ENCODE data around the gene RBM26.
"Not testable (repeated sequence)": the region's sequence is repeated elsewhere in the genome, so short reads cannot be mapped to it uniquely, and the experiment has no call there.

The RBM26 gene

GRCh38 chr13:79281339-79281747 lies 124.7 kb downstream of the RBM26 start:
- no peak for TF ChIP-seq RARB (CRISPR knock-in tag; IDR thresholded peaks at IDR 0.05)
- TF ChIP-seq, protein P1, sequence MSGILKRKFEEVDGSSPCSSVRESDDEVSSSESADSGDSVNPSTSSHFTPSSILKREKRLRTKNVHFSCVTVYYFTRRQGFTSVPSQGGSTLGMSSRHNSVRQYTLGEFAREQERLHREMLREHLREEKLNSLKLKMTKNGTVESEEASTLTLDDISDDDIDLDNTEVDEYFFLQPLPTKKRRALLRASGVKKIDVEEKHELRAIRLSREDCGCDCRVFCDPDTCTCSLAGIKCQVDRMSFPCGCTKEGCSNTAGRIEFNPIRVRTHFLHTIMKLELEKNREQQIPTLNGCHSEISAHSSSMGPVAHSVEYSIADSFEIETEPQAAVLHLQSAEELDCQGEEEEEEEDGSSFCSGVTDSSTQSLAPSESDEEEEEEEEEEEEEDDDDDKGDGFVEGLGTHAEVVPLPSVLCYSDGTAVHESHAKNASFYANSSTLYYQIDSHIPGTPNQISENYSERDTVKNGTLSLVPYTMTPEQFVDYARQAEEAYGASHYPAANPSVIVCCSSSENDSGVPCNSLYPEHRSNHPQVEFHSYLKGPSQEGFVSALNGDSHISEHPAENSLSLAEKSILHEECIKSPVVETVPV (CRISPR knock-in tag; IDR thresholded peaks at IDR 0.05) = no peak
- TF ChIP-seq OSR1 (CRISPR knock-in tag; IDR thresholded peaks at IDR 0.05) = no peak
- no peak for TF ChIP-seq PPARA (CRISPR knock-in tag; IDR thresholded peaks at IDR 0.05; ENCODE audit: borderline replicate concordance)
- TF ChIP-seq ZFP3 (CRISPR knock-in tag; IDR thresholded peaks at IDR 0.05) = no peak
- no peak for TF ChIP-seq ZNF8 (CRISPR knock-in tag; IDR thresholded peaks at IDR 0.05)
- no peak for TF ChIP-seq TSHZ2 (CRISPR knock-in tag; IDR thresholded peaks at IDR 0.05)
- no peak for TF ChIP-seq ISL1 (CRISPR knock-in tag; IDR thresholded peaks at IDR 0.05)
- TF ChIP-seq PATZ1 (CRISPR knock-in tag; IDR thresholded peaks at IDR 0.05; ENCODE audit: borderline replicate concordance) = no peak
- TF ChIP-seq CREB5 (CRISPR knock-in tag; IDR thresholded peaks at IDR 0.05; ENCODE audit: low read depth) = no peak
- TF ChIP-seq BACH2 (CRISPR knock-in tag; IDR thresholded peaks at IDR 0.05; ENCODE audit: borderline replicate concordance) = no peak
- no peak for TF ChIP-seq TOX (CRISPR knock-in tag; IDR thresholded peaks at IDR 0.05; ENCODE audit: borderline replicate concordance)
- no peak for TF ChIP-seq TCF4 (CRISPR knock-in tag; IDR thresholded peaks at IDR 0.05; ENCODE audit: borderline replicate concordance)
- TF ChIP-seq ZFP30 (CRISPR knock-in tag; IDR thresholded peaks at IDR 0.05) = no peak

DNA sequence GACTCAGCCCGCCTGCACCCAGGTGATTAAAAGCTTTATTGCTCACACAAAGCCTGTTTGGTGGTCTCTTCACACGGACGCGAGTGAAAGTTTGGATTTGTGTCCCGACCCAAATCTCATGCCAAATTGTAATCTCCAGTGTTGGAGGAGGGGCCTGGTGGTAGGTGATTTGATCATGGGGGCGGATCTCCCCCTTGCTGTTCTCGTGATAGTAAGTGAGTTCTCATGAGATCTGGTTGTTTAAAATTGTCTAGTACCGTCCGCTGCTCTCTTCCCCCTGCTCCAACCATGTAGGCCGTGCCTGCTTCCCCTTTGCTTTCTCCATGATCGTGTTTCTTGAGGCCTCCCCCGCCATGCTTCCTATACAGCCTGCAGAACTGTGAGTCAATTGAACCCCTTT lies 126.3 kb downstream of the RBM26 start:
- ATAC-seq = not testable (repeated sequence)

More at GRCh38 chr13:79281339-79281747, 124.7 kb downstream of the RBM26 start:
- ATAC-seq = no peak

DNA sequence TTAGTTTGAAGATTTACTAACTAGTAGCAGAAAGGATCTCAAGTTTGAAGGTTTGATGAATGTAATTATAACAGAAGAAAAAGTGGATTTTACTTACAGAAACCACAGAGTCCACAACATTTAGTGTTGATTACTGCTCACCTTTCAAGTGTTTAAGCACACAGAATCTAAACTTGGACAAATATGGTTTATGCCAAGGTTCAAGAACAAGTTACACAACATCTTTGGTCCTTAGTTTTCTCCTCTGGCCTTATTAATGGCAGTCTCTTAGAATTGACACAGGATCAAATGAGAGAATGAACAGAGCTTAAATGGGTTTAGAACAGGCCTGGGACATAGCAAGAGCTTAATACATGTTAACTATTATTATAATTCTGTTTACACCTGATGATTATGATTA lies 133.0 kb downstream of the RBM26 start:
- no peak for TF ChIP-seq CREB5 (CRISPR knock-in tag; IDR thresholded peaks at IDR 0.05; ENCODE audit: low read depth)
- no peak for TF ChIP-seq ZC3H10 (CRISPR knock-in tag; IDR thresholded peaks at IDR 0.05)
- TF ChIP-seq ZNF565 (CRISPR knock-in tag; conservative IDR thresholded peaks at IDR 0.05; ENCODE audit: low read depth) = no peak
- TF ChIP-seq ESRRG (CRISPR knock-in tag; IDR thresholded peaks at IDR 0.05) = no peak
- TF ChIP-seq ARNTL (CRISPR knock-in tag; IDR thresholded peaks at IDR 0.05; ENCODE audit: borderline replicate concordance, low read depth) = no peak
- no peak for TF ChIP-seq SNAI2 (CRISPR knock-in tag; IDR thresholded peaks at IDR 0.05)

GRCh38 chr13:79271616-79272015 lies 134.4 kb downstream of the RBM26 start:
- ATAC-seq = no peak
- TF ChIP-seq OSR1 (CRISPR knock-in tag; IDR thresholded peaks at IDR 0.05) (no peak), BACH2 (CRISPR knock-in tag; IDR thresholded peaks at IDR 0.05; ENCODE audit: borderline replicate concordance) (no peak), ARNTL (CRISPR knock-in tag; IDR thresholded peaks at IDR 0.05; ENCODE audit: borderline replicate concordance, low read depth) (no peak), ESRRG (CRISPR knock-in tag; IDR thresholded peaks at IDR 0.05) (no peak), TSHZ2 (CRISPR knock-in tag; IDR thresholded peaks at IDR 0.05) (no peak), GLIS3 (CRISPR knock-in tag; IDR thresholded peaks at IDR 0.05) (no peak), ZFP30 (CRISPR knock-in tag; IDR thresholded peaks at IDR 0.05) (no peak), PATZ1 (CRISPR knock-in tag; IDR thresholded peaks at IDR 0.05; ENCODE audit: borderline replicate concordance) (no peak), TOX (CRISPR knock-in tag; IDR thresholded peaks at IDR 0.05; ENCODE audit: borderline replicate concordance) (no peak), CSDC2 (CRISPR knock-in tag; IDR thresholded peaks at IDR 0.05) (no peak)
- TF ChIP-seq, protein P1 (CRISPR knock-in tag; IDR thresholded peaks at IDR 0.05) = no peak

More for the DNA sequence above, 133.0 kb downstream of the RBM26 start:
- ATAC-seq = no peak
